Keratinocyte (primary cell): Measurements from ENCODE around the gene CUX1. TPM values are rescaled to one million over a fixed set of nuclear protein-coding genes. Genes with fewer than 3 reads are reported as not detected.
"Not testable (repeated sequence)": the region's sequence is repeated elsewhere in the genome, so short reads cannot be mapped to it uniquely, and the experiment has no call there.

ENCODE experiments used
- DNase-seq: peaks from one replicate; pipeline ENCODE4 v3.0.0-alpha.2; 2011; ENCODE audit warnings: low read depth, missing footprints, low spot score
- FAIRE-seq: peaks from 2 replicates; lab custom pipeline; 2011; peaks lifted over from hg19 to GRCh38; lab: Jason Lieb, UNC
- H2AFZ ChIP-seq: 2 replicates; pipeline ENCODE4 v1.6.0; 2012; ENCODE audit warnings: low read length, control low read depth, inconsistent platforms; ENCODE audit not compliant: control insufficient read depth
- H3K27ac ChIP-seq: 2 replicates; pipeline ENCODE4 v1.5.1; 2011; ENCODE audit warnings: low read length; ENCODE audit not compliant: control insufficient read depth, insufficient read depth
- H3K27me3 ChIP-seq: 3 replicates; pipeline ENCODE4 v1.6.0; 2011; ENCODE audit warnings: low read length; ENCODE audit not compliant: control insufficient read depth, insufficient read depth; ENCODE audit errors: extremely low read depth
- H3K36me3 ChIP-seq, 2 experiments: 2 replicates in 1 of 2; 3 replicates in 1 of 2; pipeline ENCODE4 v1.5.1; 2011; ENCODE audit warnings: low read length in 2 of 2, mild to moderate bottlenecking in 1 of 2; ENCODE audit not compliant: control insufficient read depth in 2 of 2, insufficient read depth in 2 of 2; ENCODE audit errors: extremely low read depth in 1 of 2
- H3K4me1 ChIP-seq: 3 replicates; pipeline ENCODE4 v1.5.1; 2011; ENCODE audit warnings: low read length; ENCODE audit not compliant: control insufficient read depth, insufficient read depth; ENCODE audit errors: extremely low read depth
- H3K4me2 ChIP-seq: 3 replicates; pipeline ENCODE4 v1.6.0; 2011; ENCODE audit warnings: low read depth, low read length; ENCODE audit not compliant: control insufficient read depth, insufficient read depth; ENCODE audit errors: extremely low read depth
- H3K4me3 ChIP-seq, 3 experiments: fragments of 200-600 bp in 1 of 3; sonication (generic) in 1 of 3; 2 replicates in 2 of 3; 3 replicates in 1 of 3; pipeline ENCODE4 v1.5.1; 2011 to 2016; ENCODE audit warnings: low read length in 3 of 3, mild to moderate bottlenecking in 3 of 3, control low read depth in 2 of 3, inconsistent platforms in 1 of 3, low read depth in 1 of 3, mixed read lengths in 1 of 3, mixed run types in 1 of 3, moderate library complexity in 1 of 3; ENCODE audit not compliant: control insufficient read depth in 2 of 3, insufficient read depth in 2 of 3; ENCODE audit errors: extremely low read depth in 1 of 3
- H3K79me2 ChIP-seq: 2 replicates; pipeline ENCODE4 v1.6.0; 2012; ENCODE audit warnings: low read length; ENCODE audit not compliant: control insufficient read depth, insufficient read depth
- H3K9ac ChIP-seq: 3 replicates; pipeline ENCODE4 v1.6.0; 2011; ENCODE audit warnings: low read length; ENCODE audit not compliant: control insufficient read depth, insufficient read depth; ENCODE audit errors: extremely low read depth
- H3K9me1 ChIP-seq: 3 replicates; pipeline ENCODE4 v1.6.0; 2011; ENCODE audit warnings: low read length; ENCODE audit not compliant: control insufficient read depth, insufficient read depth; ENCODE audit errors: extremely low read depth
- H3K9me3 ChIP-seq: 2 replicates; pipeline ENCODE4 v1.5.1; 2012; ENCODE audit warnings: low read depth, low read length; ENCODE audit not compliant: control insufficient read depth
- H4K20me1 ChIP-seq: 3 replicates; pipeline ENCODE4 v1.6.0; 2011; ENCODE audit warnings: low read length; ENCODE audit not compliant: control insufficient read depth, insufficient read depth; ENCODE audit errors: extremely low read depth
- EZH2 ChIP-seq: IDR thresholded peaks from one replicate; pipeline ENCODE4 v1.6.1; 2012; ENCODE audit warnings: inconsistent platforms, mild to moderate bottlenecking, low read length, moderate library complexity
- dilution Hi-C: fragments of 300-500 bp; cut with MboI; formaldehyde crosslinking; loops from one replicate; pipeline ENCODE4 v1.7.0; 2020; ENCODE audit warnings: low sequenced_read_pairs; ENCODE audit not compliant: extremely low pct_ligation_motif_present
- polyA plus RNA-seq, 5 experiments: library from polyadenylated mRNA; depleted of rRNA in 3 of 5; stranded (reverse) in 3 of 5; stranded (forward) in 1 of 5; unstranded in 1 of 5; fragments of >200 nt; gene quantifications; 1 replicate in 1 of 5; 2 replicates in 3 of 5; 3 replicates in 1 of 5; pipeline versions ENCODE4 v1.2.1 to v1.2.3, GENCODE V29; 2011 to 2012; ENCODE audit warnings: missing spikeins in 2 of 5, low read depth in 1 of 5, low replicate concordance in 1 of 5
- TF ChIP-seq, protein P1 (sequence below), 3 experiments: IDR thresholded peaks in 1 of 3; conservative IDR thresholded peaks in 1 of 3; optimal IDR thresholded peaks in 1 of 3; 2 replicates in 2 of 3; 3 replicates in 1 of 3; pipeline versions ENCODE3 to v1.5.1; 2011; ENCODE audit warnings: low read length in 3 of 3, mild to moderate bottlenecking in 3 of 3, moderate library complexity in 2 of 3, control low read depth in 1 of 3, inconsistent platforms in 1 of 3; ENCODE audit not compliant: insufficient read depth in 2 of 3; ENCODE audit errors: extremely low read depth in 1 of 3

Gene CUX1
- polyA plus RNA-seq, 1 donor (not counting 4 experiments of a cell fraction or from before 2014, with no cell fraction given): 18.3 TPM

DNA sequence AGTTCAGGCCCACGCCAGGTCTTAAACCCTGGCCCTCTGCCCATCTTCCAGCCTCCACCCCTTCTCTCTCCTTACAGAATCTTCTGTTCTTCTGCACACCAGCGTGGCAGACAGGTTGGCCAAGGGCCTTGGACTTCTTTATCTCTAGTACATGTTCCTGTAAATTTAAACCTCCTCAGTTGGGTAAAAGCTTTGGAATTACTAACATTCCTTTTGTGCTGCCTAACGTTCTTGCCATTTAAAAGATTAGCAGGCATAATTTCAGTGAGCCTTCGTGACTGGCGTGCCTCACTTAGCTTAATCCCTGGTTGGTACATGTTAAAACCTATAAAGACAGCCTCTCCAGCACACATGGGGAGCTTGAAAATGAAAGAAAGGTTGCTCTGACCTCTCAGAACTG is 192.2 kb downstream of the CUX1 start:
- TF ChIP-seq EZH2: no peak
- TF ChIP-seq, protein P1, sequence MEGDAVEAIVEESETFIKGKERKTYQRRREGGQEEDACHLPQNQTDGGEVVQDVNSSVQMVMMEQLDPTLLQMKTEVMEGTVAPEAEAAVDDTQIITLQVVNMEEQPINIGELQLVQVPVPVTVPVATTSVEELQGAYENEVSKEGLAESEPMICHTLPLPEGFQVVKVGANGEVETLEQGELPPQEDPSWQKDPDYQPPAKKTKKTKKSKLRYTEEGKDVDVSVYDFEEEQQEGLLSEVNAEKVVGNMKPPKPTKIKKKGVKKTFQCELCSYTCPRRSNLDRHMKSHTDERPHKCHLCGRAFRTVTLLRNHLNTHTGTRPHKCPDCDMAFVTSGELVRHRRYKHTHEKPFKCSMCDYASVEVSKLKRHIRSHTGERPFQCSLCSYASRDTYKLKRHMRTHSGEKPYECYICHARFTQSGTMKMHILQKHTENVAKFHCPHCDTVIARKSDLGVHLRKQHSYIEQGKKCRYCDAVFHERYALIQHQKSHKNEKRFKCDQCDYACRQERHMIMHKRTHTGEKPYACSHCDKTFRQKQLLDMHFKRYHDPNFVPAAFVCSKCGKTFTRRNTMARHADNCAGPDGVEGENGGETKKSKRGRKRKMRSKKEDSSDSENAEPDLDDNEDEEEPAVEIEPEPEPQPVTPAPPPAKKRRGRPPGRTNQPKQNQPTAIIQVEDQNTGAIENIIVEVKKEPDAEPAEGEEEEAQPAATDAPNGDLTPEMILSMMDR (optimal IDR thresholded peaks at IDR 0.05 in 1 of 3, IDR thresholded peaks at IDR 0.05 in 1 of 3, conservative IDR thresholded peaks at IDR 0.05 in 1 of 3; ENCODE audit: extremely low read depth in 1 of 3, insufficient read depth in 2 of 3, low read length in 3 of 3): no peak
- peaks cover 4% of the 10 kb centered on the region for H4K20me1 ChIP-seq
- no peaks in the 10 kb centered on the region for H3K9me3 ChIP-seq
- no peak overlapping the region for H2AFZ ChIP-seq
- peak overlapping the region; percentile 72 for H3K27ac ChIP-seq
- DNase-seq (no peak), FAIRE-seq (no peak)
- no peak overlapping the region for H3K4me3 ChIP-seq
- no peaks in the 10 kb centered on the region for H3K36me3 ChIP-seq
- no peaks in the 10 kb centered on the region for H3K79me2 ChIP-seq
- dilution Hi-C loops: no loop called here
- H3K9me1 ChIP-seq: peaks cover 2% of the 10 kb centered on the region
- H3K4me2 ChIP-seq: peak overlapping the region; percentile 41
- H3K9ac ChIP-seq: peak overlapping the region; percentile 54
- peaks cover 17% of the 10 kb centered on the region for H3K4me1 ChIP-seq
- H3K27me3 ChIP-seq: no peaks in the 10 kb centered on the region

DNA sequence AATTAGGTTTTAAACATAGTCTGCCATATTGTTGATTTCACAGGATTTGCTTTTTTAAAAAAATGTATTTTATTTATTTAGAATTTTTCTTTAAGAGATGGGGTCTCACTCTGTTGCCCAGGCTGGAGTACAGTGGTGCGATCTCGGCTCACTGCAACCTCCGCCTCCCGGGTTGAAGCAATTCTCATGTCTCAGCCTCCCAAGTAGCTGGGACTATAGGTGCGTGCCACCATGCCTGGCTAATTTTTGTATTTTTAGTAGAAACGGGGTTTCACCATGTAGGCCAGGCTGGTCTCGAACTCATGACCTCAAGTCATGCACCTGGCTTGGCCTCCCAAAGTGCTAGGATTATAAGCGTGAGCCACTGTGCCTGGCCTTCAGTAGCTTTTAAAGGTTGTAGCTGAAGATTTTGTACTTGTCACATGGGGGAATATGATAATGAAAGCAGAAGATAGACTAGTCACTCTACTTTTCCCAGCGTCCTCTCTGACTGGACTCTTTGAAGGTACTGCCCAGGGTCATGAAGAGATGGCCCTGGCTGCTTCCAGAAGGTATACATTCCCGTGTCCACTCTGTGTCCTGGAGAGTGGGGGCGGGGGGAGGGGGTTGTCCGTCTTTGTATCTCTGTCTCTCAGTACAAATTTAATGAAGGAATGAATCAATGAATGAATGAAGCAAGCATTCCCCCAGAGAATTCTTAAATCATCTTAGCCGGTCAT is 194.8 kb downstream of the CUX1 start:
- H3K9me3 ChIP-seq, dilution Hi-C loops, H2AFZ ChIP-seq, H3K4me3 ChIP-seq, H3K27me3 ChIP-seq, H3K27ac ChIP-seq, H3K9ac ChIP-seq, DNase-seq, H4K20me1 ChIP-seq, H3K79me2 ChIP-seq, H3K4me2 ChIP-seq, H3K36me3 ChIP-seq, FAIRE-seq, H3K9me1 ChIP-seq: not testable (repeated sequence)
- H3K4me1 ChIP-seq: peaks cover 17% of the 10 kb centered on the region
